ENCODE measurements around the gene AEN. TPM values are rescaled to one million over a fixed set of nuclear protein-coding genes. Genes with fewer than 3 reads are reported as not detected.

Gene AEN, protein sequence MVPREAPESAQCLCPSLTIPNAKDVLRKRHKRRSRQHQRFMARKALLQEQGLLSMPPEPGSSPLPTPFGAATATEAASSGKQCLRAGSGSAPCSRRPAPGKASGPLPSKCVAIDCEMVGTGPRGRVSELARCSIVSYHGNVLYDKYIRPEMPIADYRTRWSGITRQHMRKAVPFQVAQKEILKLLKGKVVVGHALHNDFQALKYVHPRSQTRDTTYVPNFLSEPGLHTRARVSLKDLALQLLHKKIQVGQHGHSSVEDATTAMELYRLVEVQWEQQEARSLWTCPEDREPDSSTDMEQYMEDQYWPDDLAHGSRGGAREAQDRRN
- 10 to 100 TPM in 1 of 4 donors, 1 to 10 TPM in 3; 7.7 to 10.3 (median 8.4) TPM for total RNA-seq

GRCh38 chr15:88620995-88621772 is at the start of gene AEN:
TSS of gene AEN (plus strand) at chr15:88621340. CDS start at chr15:88626210, 4,870 bp downstream.
- WGBS, 2 donors: 0 to 1% methylated on average over 44 to 50 of the region's 71 CpGs
- TF ChIP-seq CTCF (IDR thresholded peaks at IDR 0.05) (no peak), POLR2A (IDR thresholded peaks at IDR 0.05) (no peak)
- intact Hi-C loops (cut with DNase I; ENCODE audit: low total_unique reads): no loop called here
- peak within 1 kb of the TSS; percentile 62 for H3K4me3 ChIP-seq (ENCODE audit: low read depth, poor library complexity, severe bottlenecking)
- peak; percentile 95 to 99 for DNase-seq (ENCODE audit: low spot score in 2 of 2)

DNA sequence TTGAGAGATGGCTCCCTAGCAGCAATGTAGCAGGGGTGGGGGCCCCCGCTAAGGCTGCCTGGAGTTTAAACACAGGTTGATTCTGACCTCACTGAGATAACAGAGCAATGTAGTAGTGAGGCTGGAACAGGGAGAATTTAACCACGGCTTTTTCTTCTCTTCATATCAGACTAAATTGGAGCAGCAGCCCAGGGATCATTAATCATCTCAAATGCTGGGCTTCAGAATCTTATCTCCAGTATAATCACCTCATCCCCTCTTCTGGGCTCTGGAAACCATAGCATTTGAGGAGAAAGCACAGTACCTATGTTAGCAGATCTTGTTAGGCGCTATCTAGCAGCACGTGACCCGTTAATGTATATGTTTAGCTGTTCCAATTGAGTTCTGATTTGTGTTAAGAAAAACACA is 49.3 kb upstream of the AEN start:
- H3K4me3 ChIP-seq (ENCODE audit: low read depth, poor library complexity, severe bottlenecking): no peak overlapping the region
- TF ChIP-seq POLR2A (IDR thresholded peaks at IDR 0.05): no peak
- TF ChIP-seq CTCF (IDR thresholded peaks at IDR 0.05): no peak
- no peak for DNase-seq (ENCODE audit: low spot score in 2 of 2)
- 65 to 69% methylated on average over 5 of the region's 5 CpGs for WGBS, 2 donors
- intact Hi-C loops (cut with DNase I; ENCODE audit: low total_unique reads): no loop called here

DNA sequence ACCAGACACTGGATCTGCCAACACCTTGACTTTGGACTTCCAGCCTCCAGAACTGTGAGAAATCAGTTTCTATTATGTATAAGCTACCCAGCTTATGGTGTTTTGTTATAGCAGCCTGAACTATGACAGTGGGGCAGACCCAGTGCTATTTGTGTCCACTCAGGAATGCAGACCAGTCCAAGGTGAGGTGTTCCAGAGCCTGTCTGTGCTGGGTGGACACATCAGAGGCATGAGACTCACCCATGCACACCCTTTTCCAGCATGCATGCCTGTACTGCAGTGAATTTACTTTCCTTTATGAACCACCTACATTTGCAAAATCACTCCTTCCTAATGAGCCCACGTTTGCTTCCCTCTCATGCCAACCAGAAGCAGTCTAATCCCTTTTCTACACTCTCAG is 47.1 kb upstream of the AEN start:
- TF ChIP-seq POLR2A (IDR thresholded peaks at IDR 0.05) (no peak), CTCF (IDR thresholded peaks at IDR 0.05) (no peak)
- intact Hi-C loops (cut with DNase I; ENCODE audit: low total_unique reads): no loop called here
- WGBS, 2 donors: 64 to 69% methylated on average over 1 of the region's 1 CpG
- DNase-seq (ENCODE audit: low spot score in 2 of 2): no peak
- H3K4me3 ChIP-seq (ENCODE audit: low read depth, poor library complexity, severe bottlenecking): no peak overlapping the region

DNA sequence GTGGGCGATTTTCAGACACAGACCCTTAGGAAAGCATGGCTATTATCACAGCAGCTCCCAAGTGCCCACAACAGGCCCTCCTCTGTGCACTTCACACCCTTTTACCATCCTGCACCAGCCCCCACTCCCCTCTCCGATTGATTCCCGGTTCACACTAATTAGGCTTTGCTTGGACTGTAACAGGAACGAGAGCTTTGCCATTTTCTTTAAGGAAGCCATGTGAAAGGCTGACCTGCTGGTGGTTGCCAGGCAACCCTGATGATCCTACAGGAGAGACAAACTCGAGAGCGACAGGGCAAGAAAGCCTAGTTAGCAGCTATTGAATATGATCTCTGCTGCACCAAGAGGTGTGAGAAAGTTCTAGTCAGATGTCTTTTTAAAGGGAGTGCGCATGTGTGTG is 46.5 kb upstream of the AEN start:
- TF ChIP-seq CTCF (IDR thresholded peaks at IDR 0.05): no peak
- no peak for TF ChIP-seq POLR2A (IDR thresholded peaks at IDR 0.05)
- H3K4me3 ChIP-seq (ENCODE audit: low read depth, poor library complexity, severe bottlenecking): no peak overlapping the region
- WGBS, 2 donors: 42% methylated on average over 7 of the region's 7 CpGs
- no peak for DNase-seq (ENCODE audit: low spot score in 2 of 2)
- intact Hi-C loops (cut with DNase I; ENCODE audit: low total_unique reads): no loop called here

DNA sequence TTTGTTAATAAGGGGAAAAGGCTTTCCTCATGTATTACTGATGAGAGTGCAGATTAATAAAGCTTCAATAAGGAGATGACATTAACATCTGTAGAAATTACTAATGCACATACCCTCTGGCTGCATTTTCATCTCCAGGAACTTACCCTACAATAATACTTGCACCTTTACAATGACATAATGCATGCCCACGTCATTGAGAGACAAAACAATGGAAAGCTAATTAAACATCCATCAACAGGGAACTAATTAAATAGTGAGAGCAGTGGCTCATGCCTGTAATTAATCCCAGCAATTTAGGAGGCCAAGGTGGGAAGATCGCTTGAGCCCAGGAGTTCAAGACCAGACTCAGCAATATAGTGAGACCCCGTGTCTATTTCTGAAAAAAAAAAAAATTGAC is 41.8 kb upstream of the AEN start:
- no peak for TF ChIP-seq POLR2A (IDR thresholded peaks at IDR 0.05)
- TF ChIP-seq CTCF (IDR thresholded peaks at IDR 0.05): no peak
- H3K4me3 ChIP-seq (ENCODE audit: low read depth, poor library complexity, severe bottlenecking): no peak overlapping the region
- 69 to 76% methylated on average over 3 of the region's 3 CpGs for WGBS, 2 donors
- intact Hi-C loops (cut with DNase I; ENCODE audit: low total_unique reads): no loop called here
- no peak for DNase-seq (ENCODE audit: low spot score in 2 of 2)

Data from lower leg skin (tissue), 4 donors.